ENCODE results near the gene TTC39A.

Gene TTC39A

GRCh38 chr1:51237351-51238033 is 92.9 kb downstream of the TTC39A start:
- no peak for DNase-seq (ENCODE audit: extremely low read depth, low read depth)
- TF ChIP-seq CTCF (IDR thresholded peaks at IDR 0.05; ENCODE audit: low read depth, low read length) = no peak

Data from AG09319 (cell line).